Neural progenitor cell (in vitro differentiated cells): ENCODE measurements around the gene TTC23L.

Experiments
- EZH2 ChIP-seq: fragments of 200-600 bp; sonication (generic); IDR thresholded peaks from 2 replicates; pipeline ENCODE4 v1.6.1; 2017; ENCODE audit warnings: antibody characterized with exemption, mild to moderate bottlenecking, moderate library complexity
- EZH2phosphoT487 ChIP-seq: fragments of 200-600 bp; sonication (generic); IDR thresholded peaks from 2 replicates; pipeline ENCODE4 v1.6.1; 2017; ENCODE audit warnings: antibody characterized with exemption
- TF ChIP-seq, protein P1 (sequence below): fragments of 200-600 bp; sonication (generic); IDR thresholded peaks from 2 replicates; pipeline ENCODE4 v1.5.1; 2017; ENCODE audit warnings: antibody characterized with exemption, mild to moderate bottlenecking

DNA sequence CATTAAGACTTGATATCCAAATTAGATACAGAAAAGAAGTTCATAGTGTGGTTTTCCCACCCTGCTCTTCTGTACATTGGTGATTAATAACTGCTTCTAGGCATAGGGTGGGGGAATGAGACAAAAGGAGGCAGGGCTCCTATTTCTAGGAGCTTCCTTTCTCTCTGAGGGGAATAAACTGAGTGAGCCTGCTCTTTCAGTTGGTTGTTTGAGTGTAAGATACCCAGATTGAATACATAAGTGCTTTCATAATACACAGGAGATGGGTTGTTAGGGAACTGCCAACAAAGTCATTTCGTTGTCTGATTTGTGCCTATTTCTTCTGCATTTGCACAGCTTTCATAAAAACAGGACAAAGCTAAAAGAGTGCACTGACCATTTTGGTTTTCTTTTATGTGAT lies 48.9 kb upstream of the TTC23L start:
- TF ChIP-seq EZH2 (no peak), EZH2phosphoT487 (no peak)
- TF ChIP-seq, protein P1, sequence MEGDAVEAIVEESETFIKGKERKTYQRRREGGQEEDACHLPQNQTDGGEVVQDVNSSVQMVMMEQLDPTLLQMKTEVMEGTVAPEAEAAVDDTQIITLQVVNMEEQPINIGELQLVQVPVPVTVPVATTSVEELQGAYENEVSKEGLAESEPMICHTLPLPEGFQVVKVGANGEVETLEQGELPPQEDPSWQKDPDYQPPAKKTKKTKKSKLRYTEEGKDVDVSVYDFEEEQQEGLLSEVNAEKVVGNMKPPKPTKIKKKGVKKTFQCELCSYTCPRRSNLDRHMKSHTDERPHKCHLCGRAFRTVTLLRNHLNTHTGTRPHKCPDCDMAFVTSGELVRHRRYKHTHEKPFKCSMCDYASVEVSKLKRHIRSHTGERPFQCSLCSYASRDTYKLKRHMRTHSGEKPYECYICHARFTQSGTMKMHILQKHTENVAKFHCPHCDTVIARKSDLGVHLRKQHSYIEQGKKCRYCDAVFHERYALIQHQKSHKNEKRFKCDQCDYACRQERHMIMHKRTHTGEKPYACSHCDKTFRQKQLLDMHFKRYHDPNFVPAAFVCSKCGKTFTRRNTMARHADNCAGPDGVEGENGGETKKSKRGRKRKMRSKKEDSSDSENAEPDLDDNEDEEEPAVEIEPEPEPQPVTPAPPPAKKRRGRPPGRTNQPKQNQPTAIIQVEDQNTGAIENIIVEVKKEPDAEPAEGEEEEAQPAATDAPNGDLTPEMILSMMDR = no peak
